Pancreas (tissue), 10 donors: ENCODE data around the gene SLC13A2. TPM values are rescaled to one million over a fixed set of nuclear protein-coding genes. Genes with fewer than 3 reads are reported as not detected.
A peak's percentile ranks its signal among the peaks of the same experiment; 100 is the strongest.

Experiments used
- ATAC-seq, 4 donors: fragments of 200-7000 bp; cut with Tn5 transposase; one replicate each; pipeline versions ENCODE4 v1.8.0 to v1.9.1; 2020; ENCODE audit warnings: mild to moderate bottlenecking in 4 of 4, moderate library complexity in 4 of 4
- DNase-seq, 6 donors: peaks; one replicate each; pipeline ENCODE4 v3.0.0-alpha.2; 2020
- FAIRE-seq: peaks from 2 replicates; lab custom pipeline; 2012; peaks lifted over from hg19 to GRCh38; lab: Jason Lieb, UNC
- H3K27ac ChIP-seq, 4 donors: fragments of 200-600 bp; sonication (generic); 1 replicate in 3 of 4; 2 replicates in 1 of 4; pipeline versions ENCODE4 v1.5.0 to v1.8.0; 2020
- H3K27me3 ChIP-seq, 4 donors: fragments of 200-600 bp; one replicate each; pipeline ENCODE4 v1.8.0; 2021
- H3K36me3 ChIP-seq, 3 donors: fragments of 200-600 bp; sonication (generic) in 1 of 3; one replicate each; pipeline versions ENCODE4 v1.5.0 to v1.8.0; 2020 to 2021
- H3K4me1 ChIP-seq, 3 donors: fragments of 200-600 bp; one replicate each; pipeline ENCODE4 v1.8.0; 2021
- H3K4me3 ChIP-seq, 4 donors: fragments of 200-600 bp; sonication (generic) in 2 of 4; one replicate each; pipeline versions ENCODE4 v1.5.0 to v1.8.0; 2020 to 2021
- H3K9me3 ChIP-seq, 4 donors: fragments of 200-600 bp; one replicate each; pipeline ENCODE4 v1.8.0; 2021
- WGBS, 2 donors: extraction: QIAGEN DNeasy Blood & Tissue Kit; methylation state at CpG; one replicate each; pipeline ENCODE4 v1.1.7; 2013; 5-methylcytosine and 5-hydroxymethylcytosine counted together
- intact Hi-C, 3 donors: fragments of 100-400 bp; cut with DNase I; formaldehyde crosslinking; loops; one replicate each; pipeline versions ENCODE4 v1.11.1 to v1.14.2; 2022
- polyA plus RNA-seq, 2 donors: library from polyadenylated mRNA; stranded (reverse); fragments of 200-250 nt; gene quantifications; one replicate each; pipeline ENCODE4 v1.2.3, GENCODE V29; 2013
- total RNA-seq, 6 donors: library from RNA; stranded (reverse); fragmentation: NEBNext Ultra II Directional in 4 of 6; extraction: Animal tissue kit (Norgen Biotek cat#: 25700) in 4 of 6; gene quantifications; one replicate each; pipeline versions ENCODE4 v1.2.1 to v1.2.4, GENCODE V29; 2021 to 2023
- TF ChIP-seq, protein P1 (sequence below), 4 donors: fragments of 200-600 bp; sonication (generic) in 3 of 4; IDR thresholded peaks; one replicate each; pipeline versions ENCODE4 v1.5.0 to v1.8.0; 2021; ENCODE audit warnings: antibody characterized with exemption in 4 of 4
- donor health status: healthy with polysubstance abuse.
- donor health status: DM: no; HTN: no; CAD: no; lungs with moderate emphysema.
- donor health status: DM: no; HTN: no; CAD: no.
- donor health status: control.
- donor health status: control.
- donor health status: Bipolar disorder and iron deficiency.
- donor health status: DM: yes; HTN: yes; CAD: no.
- donor health status: DM: no; HTN: no; CAD: no.
- donor health status: DM: no; HTN: no; CAD: no.
- donor health status: DM: yes; HTN: yes; CAD: no.

SLC13A2 gene
- total and polyA plus RNA-seq, 8 donors, result 0.04 to 0.42 (median 0.08) TPM; not detected in 4

DNA sequence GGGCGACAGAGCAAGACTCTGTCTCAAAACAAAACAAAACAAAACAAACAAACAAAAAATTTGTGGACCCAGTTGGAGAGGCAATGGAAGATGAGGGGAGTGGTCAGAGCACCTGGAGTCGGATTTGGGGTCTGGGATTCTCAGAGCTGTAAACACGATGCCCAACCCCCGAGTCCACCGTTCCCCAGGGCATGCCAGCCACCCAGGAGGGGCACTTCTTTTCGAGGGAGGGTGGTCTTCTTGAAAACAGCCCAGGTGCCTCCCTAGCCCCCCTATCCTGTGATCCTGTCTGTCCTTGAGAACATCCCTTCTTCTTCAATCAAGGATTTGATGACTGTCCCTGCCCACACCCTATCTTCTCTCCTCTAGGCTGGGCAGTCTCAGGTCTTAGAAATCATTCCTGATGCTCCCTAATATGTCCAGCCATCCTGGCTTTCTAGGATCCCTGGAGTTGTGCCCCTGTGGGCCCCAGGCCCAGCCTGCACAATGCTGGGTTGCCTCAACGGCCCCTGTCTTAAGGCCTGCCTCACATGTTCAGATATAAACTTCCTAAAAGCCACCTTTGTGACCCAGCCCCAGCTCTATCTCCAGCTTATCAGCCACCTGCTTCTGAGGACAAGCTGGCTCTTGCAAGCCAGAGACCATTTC lies 3.1 kb upstream of the SLC13A2 start:
- FAIRE-seq, result no peak
- WGBS, 2 donors, result 80 to 81% methylated on average over 7 of the region's 7 CpGs
- intact Hi-C loops, result no loop called here

DNA sequence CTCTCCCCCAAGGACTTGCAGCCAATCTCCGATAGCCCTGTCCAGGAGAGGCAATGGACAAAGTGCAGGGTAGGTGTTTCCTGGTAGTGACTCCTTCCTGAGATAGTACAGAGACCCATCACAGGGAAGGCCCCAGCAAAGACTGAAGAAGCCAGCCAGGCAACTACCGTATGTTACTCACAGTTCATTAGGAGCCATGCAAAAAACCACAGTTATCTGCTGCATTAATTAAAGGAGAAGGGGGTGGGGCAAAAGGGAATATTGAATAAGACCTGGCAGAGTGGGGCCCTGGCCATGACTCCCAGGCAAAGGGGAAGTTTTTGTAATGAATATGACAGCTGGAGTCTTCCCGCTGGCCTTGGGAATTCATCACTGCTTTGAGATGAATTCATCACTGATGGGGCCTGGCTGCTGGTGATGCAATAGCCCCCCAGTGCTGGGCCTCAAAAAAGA lies 2.5 kb upstream of the SLC13A2 start:
- peak in 1 of 6 donors; percentile 45 for DNase-seq
- H3K27ac ChIP-seq, result no peak overlapping the region
- TF ChIP-seq, protein P1, sequence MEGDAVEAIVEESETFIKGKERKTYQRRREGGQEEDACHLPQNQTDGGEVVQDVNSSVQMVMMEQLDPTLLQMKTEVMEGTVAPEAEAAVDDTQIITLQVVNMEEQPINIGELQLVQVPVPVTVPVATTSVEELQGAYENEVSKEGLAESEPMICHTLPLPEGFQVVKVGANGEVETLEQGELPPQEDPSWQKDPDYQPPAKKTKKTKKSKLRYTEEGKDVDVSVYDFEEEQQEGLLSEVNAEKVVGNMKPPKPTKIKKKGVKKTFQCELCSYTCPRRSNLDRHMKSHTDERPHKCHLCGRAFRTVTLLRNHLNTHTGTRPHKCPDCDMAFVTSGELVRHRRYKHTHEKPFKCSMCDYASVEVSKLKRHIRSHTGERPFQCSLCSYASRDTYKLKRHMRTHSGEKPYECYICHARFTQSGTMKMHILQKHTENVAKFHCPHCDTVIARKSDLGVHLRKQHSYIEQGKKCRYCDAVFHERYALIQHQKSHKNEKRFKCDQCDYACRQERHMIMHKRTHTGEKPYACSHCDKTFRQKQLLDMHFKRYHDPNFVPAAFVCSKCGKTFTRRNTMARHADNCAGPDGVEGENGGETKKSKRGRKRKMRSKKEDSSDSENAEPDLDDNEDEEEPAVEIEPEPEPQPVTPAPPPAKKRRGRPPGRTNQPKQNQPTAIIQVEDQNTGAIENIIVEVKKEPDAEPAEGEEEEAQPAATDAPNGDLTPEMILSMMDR (IDR thresholded peaks at IDR 0.05), result no peak
- no peaks in the 10 kb centered on the region for H3K36me3 ChIP-seq
- no peaks in the 10 kb centered on the region for H3K27me3 ChIP-seq
- FAIRE-seq, result no peak
- 57% methylated on average over 3 of the region's 3 CpGs for WGBS, 2 donors
- intact Hi-C loops, result no loop called here
- H3K4me1 ChIP-seq, result no peaks in the 10 kb centered on the region
- no peak overlapping the region for H3K4me3 ChIP-seq
- no peaks in the 10 kb centered on the region for H3K9me3 ChIP-seq
- ATAC-seq, result peak in 2 of 4 donors; percentile 60 to 77

More for the DNA sequence above, 3.1 kb upstream of the SLC13A2 start:
- Histone ChIP-seq H3K9me3 (no peaks in the 10 kb centered on the region), H3K4me3 (no peak overlapping the region), H3K27ac (no peak overlapping the region), H3K36me3 (no peaks in the 10 kb centered on the region), H3K4me1 (no peaks in the 10 kb centered on the region), H3K27me3 (no peaks in the 10 kb centered on the region)
- TF ChIP-seq, protein P1 (IDR thresholded peaks at IDR 0.05), result no peak
- DNase-seq, result peak in 1 of 6 donors; percentile 35
- peak in 1 of 4 donors; percentile 55 for ATAC-seq

DNA sequence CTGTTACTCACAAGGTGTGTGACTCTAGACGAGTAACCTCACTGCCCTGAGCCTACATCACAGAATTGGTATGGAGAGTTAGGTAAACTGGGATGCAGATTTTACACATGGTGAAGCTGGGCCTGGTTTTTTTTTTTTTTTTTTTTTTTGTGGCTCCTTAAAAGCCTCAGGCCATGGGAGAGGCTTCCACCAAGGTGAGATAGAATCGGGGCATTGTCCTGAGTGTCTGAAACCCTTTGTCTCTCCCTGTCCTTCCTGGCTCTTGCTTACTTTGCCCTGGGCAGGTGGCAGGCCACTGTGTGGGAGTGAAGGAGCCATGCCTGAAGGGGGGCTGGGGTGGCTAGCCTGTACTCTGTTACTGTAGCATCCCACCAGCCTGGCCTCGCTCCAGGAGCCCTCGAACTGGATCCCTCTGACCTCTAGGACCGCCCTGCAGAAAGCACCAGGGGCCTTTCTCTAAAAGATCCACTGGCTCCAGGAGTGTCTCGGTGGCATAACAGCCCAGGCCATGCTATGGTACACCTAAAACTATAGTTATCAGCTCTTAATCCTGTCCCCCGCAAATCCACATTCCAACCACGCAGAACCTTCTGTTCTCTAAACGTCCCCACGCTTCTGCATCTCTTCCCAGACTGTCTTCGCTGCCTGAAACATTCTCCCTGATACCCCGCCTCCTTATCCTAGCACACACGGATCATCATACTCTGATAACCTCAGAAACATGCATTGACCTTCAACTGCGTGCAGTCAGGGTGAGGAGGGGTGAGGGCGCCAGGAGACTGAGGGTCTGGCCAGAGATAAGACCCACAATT lies 1.7 kb upstream of the SLC13A2 start:
- H3K4me1 ChIP-seq, result no peaks in the 10 kb centered on the region
- no peak overlapping the region for H3K27ac ChIP-seq
- no peak for FAIRE-seq
- ATAC-seq, result no peak
- no peaks in the 10 kb centered on the region for H3K36me3 ChIP-seq
- no peaks in the 10 kb centered on the region for H3K9me3 ChIP-seq
- TF ChIP-seq, protein P1 (IDR thresholded peaks at IDR 0.05), result no peak
- peak in 1 of 6 donors; percentile 41 for DNase-seq
- intact Hi-C loops, result no loop called here
- 80 to 87% methylated on average over 15 of the region's 15 CpGs for WGBS, 2 donors
- no peaks in the 10 kb centered on the region for H3K27me3 ChIP-seq
- H3K4me3 ChIP-seq, result no peak overlapping the region

DNA sequence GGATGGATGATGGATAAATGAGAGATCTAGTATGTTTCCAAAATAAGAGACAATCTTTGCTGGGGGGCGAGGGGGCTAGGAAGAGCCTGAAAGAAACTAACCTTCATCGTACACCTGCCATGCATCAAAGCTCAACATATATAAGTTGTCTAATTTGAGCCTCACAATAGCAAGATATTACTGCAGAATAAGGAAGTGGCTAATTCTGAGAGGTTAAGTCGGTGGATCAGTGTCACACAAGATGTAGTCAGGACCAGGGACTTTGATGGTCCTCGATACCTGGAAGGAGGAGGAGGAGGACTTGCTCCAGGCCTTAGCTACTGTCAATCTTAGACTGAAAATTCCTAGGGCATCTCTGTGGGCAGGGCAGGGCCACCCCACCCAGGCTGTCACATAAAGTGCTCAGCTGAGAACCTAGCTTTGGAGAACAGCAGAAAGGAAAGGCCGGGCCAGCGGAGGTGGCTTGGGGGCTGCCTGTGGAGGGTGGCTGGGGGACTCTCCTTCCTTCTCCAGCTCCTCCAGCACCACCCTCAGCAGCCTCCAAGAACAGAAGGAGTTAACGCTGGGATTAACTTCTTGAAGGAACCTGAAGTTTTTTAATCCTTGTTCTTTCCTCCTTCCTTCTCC lies 460 bp upstream of the SLC13A2 start:
- H3K27me3 ChIP-seq, result no peaks in the 10 kb centered on the region
- H3K27ac ChIP-seq, result no peak overlapping the region
- no peaks in the 10 kb centered on the region for H3K36me3 ChIP-seq
- no peak overlapping the region for H3K4me3 ChIP-seq
- WGBS, 2 donors, result 90% methylated on average over 7 of the region's 7 CpGs
- DNase-seq (peak in 1 of 6 donors; percentile 42), FAIRE-seq (no peak), ATAC-seq (no peak)
- H3K9me3 ChIP-seq, result no peaks in the 10 kb centered on the region
- intact Hi-C loops, result no loop called here
- no peaks in the 10 kb centered on the region for H3K4me1 ChIP-seq
- TF ChIP-seq, protein P1 (IDR thresholded peaks at IDR 0.05), result no peak
